ENCODE measurements around the gene HHIP.
"Not testable (repeated sequence)": the region's sequence is repeated elsewhere in the genome, so short reads cannot be mapped to it uniquely, and the experiment has no call there.

HHIP gene

GRCh38 chr4:144785961-144786360 lies 140.0 kb downstream of the HHIP start:
- TF ChIP-seq, protein P1, sequence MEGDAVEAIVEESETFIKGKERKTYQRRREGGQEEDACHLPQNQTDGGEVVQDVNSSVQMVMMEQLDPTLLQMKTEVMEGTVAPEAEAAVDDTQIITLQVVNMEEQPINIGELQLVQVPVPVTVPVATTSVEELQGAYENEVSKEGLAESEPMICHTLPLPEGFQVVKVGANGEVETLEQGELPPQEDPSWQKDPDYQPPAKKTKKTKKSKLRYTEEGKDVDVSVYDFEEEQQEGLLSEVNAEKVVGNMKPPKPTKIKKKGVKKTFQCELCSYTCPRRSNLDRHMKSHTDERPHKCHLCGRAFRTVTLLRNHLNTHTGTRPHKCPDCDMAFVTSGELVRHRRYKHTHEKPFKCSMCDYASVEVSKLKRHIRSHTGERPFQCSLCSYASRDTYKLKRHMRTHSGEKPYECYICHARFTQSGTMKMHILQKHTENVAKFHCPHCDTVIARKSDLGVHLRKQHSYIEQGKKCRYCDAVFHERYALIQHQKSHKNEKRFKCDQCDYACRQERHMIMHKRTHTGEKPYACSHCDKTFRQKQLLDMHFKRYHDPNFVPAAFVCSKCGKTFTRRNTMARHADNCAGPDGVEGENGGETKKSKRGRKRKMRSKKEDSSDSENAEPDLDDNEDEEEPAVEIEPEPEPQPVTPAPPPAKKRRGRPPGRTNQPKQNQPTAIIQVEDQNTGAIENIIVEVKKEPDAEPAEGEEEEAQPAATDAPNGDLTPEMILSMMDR (IDR thresholded peaks at IDR 0.05; ENCODE audit: low read depth, low read length, missing control alignments), result no peak
- no peak for DNase-seq (ENCODE audit: low read depth)
- in situ Hi-C loops (cut with HindIII; ENCODE audit: low sequenced_read_pairs), result no loop called here
- H3K4me3 ChIP-seq (ENCODE audit: low read depth, low read length), result no peak overlapping the region

- TF ChIP-seq, protein P1 (IDR thresholded peaks at IDR 0.05; ENCODE audit: low read depth, low read length, missing control alignments), result peak; percentile 49
- no peak overlapping the region for H3K4me3 ChIP-seq (ENCODE audit: low read depth, low read length)
- in situ Hi-C loops (cut with HindIII; ENCODE audit: low sequenced_read_pairs), result no loop called here
- DNase-seq (ENCODE audit: low read depth), result peak; percentile 32
Observed at GRCh38 chr4:144787365-144788258, 141.7 kb downstream of the HHIP start.

DNA sequence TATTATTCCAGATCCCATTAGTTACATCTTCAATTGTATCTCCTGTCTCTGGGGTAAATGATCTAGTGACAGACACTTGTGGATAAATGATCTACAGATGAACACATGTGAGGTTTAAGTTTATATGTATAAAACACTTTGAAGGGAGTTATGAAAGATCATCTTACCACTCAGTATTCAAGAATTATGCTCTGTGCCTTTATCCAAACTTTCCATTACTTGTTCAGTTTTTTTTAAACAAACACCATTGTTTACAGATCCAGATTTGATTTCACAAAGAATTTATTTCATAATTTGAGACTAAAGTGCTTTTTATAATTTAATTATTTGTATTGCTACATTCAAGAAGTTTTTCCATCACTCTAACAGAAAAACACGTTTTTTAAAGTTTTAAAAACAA lies 142.5 kb downstream of the HHIP start:
- in situ Hi-C loops (cut with HindIII; ENCODE audit: low sequenced_read_pairs), result no loop called here
- DNase-seq (ENCODE audit: low read depth), result no peak
- H3K4me3 ChIP-seq (ENCODE audit: low read depth, low read length), result no peak overlapping the region
- TF ChIP-seq, protein P1 (IDR thresholded peaks at IDR 0.05; ENCODE audit: low read depth, low read length, missing control alignments), result no peak

GRCh38 chr4:144791933-144792332 lies 146.0 kb downstream of the HHIP start:
- DNase-seq (ENCODE audit: low read depth); H3K4me3 ChIP-seq (ENCODE audit: low read depth, low read length); in situ Hi-C loops (cut with HindIII; ENCODE audit: low sequenced_read_pairs): not testable (repeated sequence)

All from astrocyte of the cerebellum (primary cell).